Mammary epithelial cell (primary cell): ENCODE data around the gene DAB2.

ENCODE experiments used
- EZH2 ChIP-seq: IDR thresholded peaks from 2 replicates; pipeline ENCODE4 v1.6.1; 2012; ENCODE audit warnings: low read length, inconsistent platforms, borderline replicate concordance
- TF ChIP-seq, protein P1 (sequence below), 2 donors: IDR thresholded peaks in 1 of 2; conservative IDR thresholded peaks in 1 of 2; 2 replicates each; pipeline ENCODE4 v1.5.1; 2011 to 2012; ENCODE audit warnings: inconsistent platforms in 2 of 2, low read length in 2 of 2, mild to moderate bottlenecking in 2 of 2, control low read depth in 1 of 2, low read depth in 1 of 2; ENCODE audit not compliant: insufficient read depth in 1 of 2; ENCODE audit errors: extremely low read depth in 1 of 2

DNA sequence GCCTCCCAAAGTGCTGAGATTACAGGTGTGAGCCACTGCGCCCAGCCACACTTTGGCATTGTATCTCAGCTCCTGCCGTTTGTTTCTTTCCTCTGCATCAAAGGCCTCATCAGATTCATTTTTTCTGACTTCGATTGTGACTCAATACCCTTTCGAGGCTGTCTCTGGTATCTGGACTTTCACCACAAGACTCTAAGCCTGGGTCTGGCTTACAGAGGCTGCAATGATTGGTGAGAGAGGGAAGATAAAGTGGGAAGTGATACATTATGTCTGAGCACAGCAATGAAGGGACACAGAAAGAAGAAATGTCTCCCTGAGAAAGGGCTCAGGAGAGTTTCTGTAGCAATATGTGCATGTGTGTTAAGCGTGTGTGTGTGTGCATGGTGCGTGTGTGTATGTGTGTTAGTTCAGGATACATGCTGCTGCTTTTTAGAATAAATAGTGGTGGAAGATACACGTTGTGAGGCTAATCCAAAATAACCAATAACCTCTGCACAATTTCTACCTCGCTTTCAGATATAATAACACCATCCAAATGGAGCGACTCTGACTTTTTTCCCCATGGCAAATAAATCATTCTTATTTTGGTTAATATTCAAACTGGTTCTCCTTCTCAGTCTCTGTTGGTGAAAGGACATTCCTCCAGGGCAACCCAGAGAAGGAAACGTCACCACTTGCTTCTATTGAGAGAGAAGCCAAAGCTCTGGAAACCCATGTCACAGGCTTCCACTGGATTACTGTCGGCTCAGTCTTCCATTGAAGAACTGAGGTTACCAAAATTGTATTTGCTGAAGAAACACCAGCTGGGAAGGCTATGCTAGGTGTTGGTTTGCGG is 8.1 kb upstream of the DAB2 start:
- TF ChIP-seq, protein P1, sequence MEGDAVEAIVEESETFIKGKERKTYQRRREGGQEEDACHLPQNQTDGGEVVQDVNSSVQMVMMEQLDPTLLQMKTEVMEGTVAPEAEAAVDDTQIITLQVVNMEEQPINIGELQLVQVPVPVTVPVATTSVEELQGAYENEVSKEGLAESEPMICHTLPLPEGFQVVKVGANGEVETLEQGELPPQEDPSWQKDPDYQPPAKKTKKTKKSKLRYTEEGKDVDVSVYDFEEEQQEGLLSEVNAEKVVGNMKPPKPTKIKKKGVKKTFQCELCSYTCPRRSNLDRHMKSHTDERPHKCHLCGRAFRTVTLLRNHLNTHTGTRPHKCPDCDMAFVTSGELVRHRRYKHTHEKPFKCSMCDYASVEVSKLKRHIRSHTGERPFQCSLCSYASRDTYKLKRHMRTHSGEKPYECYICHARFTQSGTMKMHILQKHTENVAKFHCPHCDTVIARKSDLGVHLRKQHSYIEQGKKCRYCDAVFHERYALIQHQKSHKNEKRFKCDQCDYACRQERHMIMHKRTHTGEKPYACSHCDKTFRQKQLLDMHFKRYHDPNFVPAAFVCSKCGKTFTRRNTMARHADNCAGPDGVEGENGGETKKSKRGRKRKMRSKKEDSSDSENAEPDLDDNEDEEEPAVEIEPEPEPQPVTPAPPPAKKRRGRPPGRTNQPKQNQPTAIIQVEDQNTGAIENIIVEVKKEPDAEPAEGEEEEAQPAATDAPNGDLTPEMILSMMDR (conservative IDR thresholded peaks at IDR 0.05 in 1 of 2, IDR thresholded peaks at IDR 0.05 in 1 of 2; ENCODE audit: extremely low read depth in 1 of 2, insufficient read depth in 1 of 2, low read depth in 1 of 2, low read length in 2 of 2) = no peak
- TF ChIP-seq EZH2 = no peak
